Measurements from ENCODE around the gene SLC38A3. TPM values are rescaled to one million over a fixed set of nuclear protein-coding genes. Genes with fewer than 3 reads are reported as not detected.

Gene SLC38A3
- total and polyA plus RNA-seq, 7 donors, result 0.12 to 12.7 (median 3.3) TPM

GRCh38 chr3:50190936-50191660, 14.0 kb upstream of the SLC38A3 start, which contains the start of gene GNAT1:
Gene GNAT1, plus strand, starts transcription at chr3:50191610. Its CDS starts 116 bp downstream, at chr3:50191726.
- no peak for ATAC-seq
- Histone ChIP-seq H3K9me3 (no peaks in the 10 kb centered on the region), H3K36me3 (ENCODE audit: insufficient read depth in 1 of 2, low read depth in 1 of 2) (peaks cover 0 to 25% of the 10 kb centered on the region in 2 donors), H3K27ac (no peak within 1 kb of the TSS), H3K27me3 (ENCODE audit: insufficient read depth in 3 of 3, low read length in 2 of 3) (peaks cover 0 to 18% (median 0%) of the 10 kb centered on the region in 3 donors), H3K4me3 (no peak within 1 kb of the TSS), H3K4me1 (peaks cover 9% of the 10 kb centered on the region)
- no peak for TF ChIP-seq CTCF (IDR thresholded peaks at IDR 0.05)
- intact Hi-C loops (cut with DNase I), result loop anchor here in 1 of 2 donors (5.0 kb wide), 1 partner anchor 81 kb away; no protein-coding TSS in a partner anchor
- no peak for DNase-seq
- WGBS, 3 donors, result 64 to 74% (median 69%) methylated on average over 8 of the region's 8 CpGs

- ATAC-seq, result no peak
- TF ChIP-seq CTCF (IDR thresholded peaks at IDR 0.05), result no peak
- intact Hi-C loops (cut with DNase I), result loop anchor here (2.0 to 5.0 kb wide), 2 partner anchors 80 to 81 kb away; no protein-coding TSS in a partner anchor
- Histone ChIP-seq H3K9me3 (no peaks in the 10 kb centered on the region), H3K27ac (no peak overlapping the region), H3K4me3 (no peak overlapping the region), H3K36me3 (ENCODE audit: insufficient read depth in 1 of 2, low read depth in 1 of 2) (peaks cover 0 to 14% of the 10 kb centered on the region in 2 donors), H3K27me3 (ENCODE audit: insufficient read depth in 3 of 3, low read length in 2 of 3) (peaks cover 0 to 18% (median 0%) of the 10 kb centered on the region in 3 donors), H3K4me1 (peaks cover 9% of the 10 kb centered on the region)
- no peak for DNase-seq
- 75 to 85% (median 80%) methylated on average over 8 of the region's 8 CpGs for WGBS, 3 donors
These were observed 12.9 kb upstream of the SLC38A3 start for GRCh38 chr3:50192124-50192523.

- peaks cover 9% of the 10 kb centered on the region for H3K4me1 ChIP-seq
- DNase-seq, result peak; percentile 64 to 80
- peak; percentile 86 for TF ChIP-seq CTCF (IDR thresholded peaks at IDR 0.05)
- 8 to 12% (median 9%) methylated on average over 16 to 21 of the region's 21 CpGs for WGBS, 3 donors
- intact Hi-C loops (cut with DNase I), result loop anchor here (2.0 to 5.0 kb wide), 2 partner anchors 80 kb away; no protein-coding TSS in a partner anchor
- peaks cover 0 to 9% of the 10 kb centered on the region in 2 donors for H3K36me3 ChIP-seq (ENCODE audit: insufficient read depth in 1 of 2, low read depth in 1 of 2)
- H3K27ac ChIP-seq, result no peak overlapping the region
- peak overlapping the region; percentile 25 for H3K4me3 ChIP-seq
- H3K27me3 ChIP-seq (ENCODE audit: insufficient read depth in 3 of 3, low read length in 2 of 3), result peaks cover 0 to 18% (median 0%) of the 10 kb centered on the region in 3 donors
- H3K9me3 ChIP-seq, result no peaks in the 10 kb centered on the region
- ATAC-seq, result peak; percentile 36 to 66 (median 53)
These were observed 12.4 kb upstream of the SLC38A3 start for GRCh38 chr3:50192689-50193141.

- 34 to 49% (median 37%) methylated on average over 29 to 36 of the region's 36 CpGs for WGBS, 3 donors
- Histone ChIP-seq H3K9me3 (no peaks in the 10 kb centered on the region), H3K27me3 (ENCODE audit: insufficient read depth in 3 of 3, low read length in 2 of 3) (peaks cover 0 to 18% (median 0%) of the 10 kb centered on the region in 3 donors), H3K36me3 (ENCODE audit: insufficient read depth in 1 of 2, low read depth in 1 of 2) (peaks cover 0 to 4% of the 10 kb centered on the region in 2 donors), H3K4me3 (no peak overlapping the region), H3K27ac (no peak overlapping the region), H3K4me1 (peaks cover 9% of the 10 kb centered on the region)
- intact Hi-C loops (cut with DNase I), result loop anchor here (2.0 to 5.0 kb wide), 2 partner anchors 79 to 80 kb away; no protein-coding TSS in a partner anchor
- TF ChIP-seq CTCF (IDR thresholded peaks at IDR 0.05), result no peak
- ATAC-seq (no peak), DNase-seq (no peak)
These were observed 11.8 kb upstream of the SLC38A3 start for GRCh38 chr3:50193286-50193685.

All from psoas muscle (tissue), 8 donors.